Activated CD8-positive, alpha-beta memory T cell treated with anti-CD3 and anti-CD28 coated beads for 48 hours (primary cell): ENCODE measurements around the gene AIF1.

ENCODE experiments used
- DNase-seq, 3 experiments: peaks; one replicate each; pipeline ENCODE4 v3.0.0-alpha.2; 2020; ENCODE audit warnings: low read depth in 2 of 3, low spot score in 2 of 3

Gene AIF1

DNA sequence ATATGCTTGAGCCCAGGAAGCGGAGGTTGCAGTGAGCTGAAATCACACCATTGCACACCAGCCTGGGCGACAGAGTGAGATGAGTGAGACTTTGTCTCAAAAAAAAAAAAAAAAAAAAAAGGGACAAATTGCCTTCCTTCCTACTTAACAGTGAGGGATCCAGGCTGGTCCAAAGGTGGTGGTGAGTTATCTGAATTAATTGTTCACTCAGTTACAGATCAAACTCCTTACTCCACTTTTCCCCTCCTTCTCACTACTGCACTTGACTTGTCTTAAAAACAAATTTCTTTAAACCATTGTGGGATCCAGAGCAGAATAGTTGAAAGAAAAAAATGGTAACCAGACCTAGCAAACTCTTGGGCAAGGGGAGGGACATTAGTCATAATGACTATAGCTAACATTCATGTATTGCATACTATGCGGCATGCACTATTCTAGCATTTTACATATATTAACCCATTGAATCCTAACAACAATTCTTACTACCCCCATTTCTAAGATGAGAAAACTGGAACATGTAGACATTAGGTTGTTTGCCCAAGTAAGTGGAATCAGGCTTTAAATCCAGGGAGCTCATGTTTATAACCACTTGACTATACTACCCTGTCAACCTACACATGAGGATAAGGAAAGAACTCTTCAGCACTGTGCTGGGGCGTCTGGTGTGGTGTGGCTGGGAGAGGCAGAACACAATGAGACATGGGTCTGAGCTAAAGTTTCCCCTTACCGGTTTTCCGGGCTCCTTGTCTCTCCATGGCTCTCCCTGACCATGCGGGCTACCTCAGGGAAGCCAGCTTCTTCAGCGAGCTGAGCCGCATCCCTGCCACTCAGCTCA, 48.3 kb downstream of the AIF1 start:
- DNase-seq, result no peak

DNA sequence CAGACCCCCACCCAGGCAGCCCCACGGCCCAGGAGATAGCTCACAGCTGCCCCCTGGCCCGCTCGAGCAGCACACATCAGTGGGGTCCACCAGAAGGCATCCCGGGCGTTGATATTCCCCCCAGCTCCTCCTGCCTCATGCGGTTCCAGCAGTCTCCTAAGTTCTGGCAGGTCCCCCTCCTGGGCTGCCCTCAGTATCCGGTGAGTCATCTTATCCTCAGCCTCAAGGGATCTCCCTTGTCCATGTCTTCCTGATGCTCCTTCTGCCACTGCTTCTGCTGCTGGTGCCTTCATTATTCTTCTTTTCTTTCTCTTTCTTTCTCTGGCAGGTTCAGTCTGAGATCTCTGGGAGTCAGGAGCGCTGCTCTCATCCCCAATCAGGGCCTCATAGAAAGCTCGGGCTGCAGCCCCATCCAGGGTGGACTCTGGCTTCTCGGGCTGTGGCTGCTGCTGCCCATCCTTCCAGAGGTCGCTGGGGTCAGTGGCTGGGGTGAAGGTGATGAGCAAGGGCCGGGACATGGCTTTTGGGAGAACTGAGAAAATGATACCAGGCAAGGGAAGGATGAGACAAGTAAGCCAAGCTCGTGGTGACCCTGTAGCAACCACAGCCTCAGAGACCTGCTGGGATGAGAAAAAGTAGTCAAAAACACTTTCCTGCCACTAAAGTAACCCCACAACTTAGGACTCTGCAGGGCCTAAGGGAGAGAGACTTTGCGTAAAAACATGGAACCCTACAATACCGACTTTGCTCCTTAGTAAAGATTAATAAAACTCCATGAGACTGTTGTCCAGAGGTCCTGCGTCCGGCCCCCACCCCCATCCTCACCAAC, 49.1 kb downstream of the AIF1 start:
- DNase-seq, result no peak

DNA sequence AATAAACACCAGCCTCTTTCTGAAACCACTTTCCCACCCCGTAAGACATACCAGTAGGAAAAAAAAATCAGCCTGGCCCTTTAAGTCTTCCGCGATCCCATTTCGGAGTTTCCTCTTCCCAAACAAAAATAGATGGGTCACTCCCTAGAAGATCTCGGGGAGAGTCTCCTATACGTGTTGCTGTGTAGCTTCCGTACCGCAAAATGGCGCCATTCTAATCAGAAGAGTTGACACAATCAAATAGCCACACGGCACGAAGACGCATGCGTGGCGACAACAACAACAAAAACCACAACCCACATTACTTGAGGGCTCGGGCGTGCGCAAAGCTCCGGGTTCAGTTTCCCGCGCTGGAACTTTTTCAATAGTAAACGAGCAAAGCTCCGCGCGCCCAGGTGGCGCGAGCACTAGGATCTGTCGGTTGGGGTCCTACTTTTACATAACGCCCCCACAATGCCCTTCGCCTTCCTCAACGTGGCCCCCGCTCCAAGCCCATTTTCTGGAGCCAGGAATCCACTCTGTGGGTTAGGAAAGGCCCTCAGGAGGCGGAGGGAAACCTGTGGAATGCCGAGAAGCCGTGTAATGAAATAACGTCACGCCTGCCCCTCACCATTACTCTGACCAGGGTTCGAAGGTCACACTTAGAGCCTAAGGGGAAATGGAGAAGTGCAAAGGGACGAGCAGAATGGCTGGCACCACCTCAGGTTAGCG, 49.9 kb downstream of the AIF1 start, which contains the start of gene GPANK1:
TSS of gene GPANK1 (minus strand) at position 208 of the 711 bp plus-strand sequence. CDS start 519 bp downstream, outside the sequence.
- peak; percentile 58 to 76 (median 73) for DNase-seq

DNA sequence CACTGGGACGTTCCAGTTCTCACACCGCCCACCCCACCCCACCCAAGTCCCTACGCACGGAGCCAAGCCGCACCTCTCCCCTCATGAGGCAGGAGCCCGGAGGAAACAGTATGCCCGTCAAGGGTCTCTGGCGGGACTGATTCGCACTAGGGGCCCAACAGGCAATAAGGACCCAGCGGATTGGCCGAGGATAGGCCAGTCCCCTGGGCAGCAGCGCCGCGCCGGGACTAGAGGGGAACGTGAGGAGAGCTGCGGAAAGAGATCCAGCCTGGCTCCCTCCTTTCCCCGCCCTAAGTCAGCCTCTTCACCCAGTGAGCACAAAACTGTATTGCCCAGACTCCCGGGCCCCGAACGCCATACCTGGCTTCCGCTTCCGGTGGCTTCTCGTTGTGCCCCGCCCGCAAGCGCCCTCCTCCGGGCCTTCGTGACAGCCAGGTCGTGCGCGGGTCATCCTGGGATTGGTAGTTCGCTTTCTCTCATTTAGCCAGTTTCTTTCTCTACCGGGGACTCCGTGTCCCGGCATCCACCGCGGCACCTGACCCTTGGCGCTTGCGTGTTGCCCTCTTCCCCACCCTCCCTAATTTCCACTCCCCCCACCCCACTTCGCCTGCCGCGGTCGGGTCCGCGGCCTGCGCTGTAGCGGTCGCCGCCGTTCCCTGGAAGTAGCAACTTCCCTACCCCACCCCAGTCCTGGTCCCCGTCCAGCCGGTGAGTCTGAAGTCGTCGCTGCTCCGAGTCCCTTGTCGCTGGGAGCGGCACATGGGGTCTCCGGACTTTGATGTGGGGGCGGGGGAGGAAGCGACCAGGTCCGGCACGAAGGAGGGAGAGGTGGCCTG, 50.7 kb downstream of the AIF1 start, which contains the start of gene CSNK2B:
TSS of gene CSNK2B (plus strand) at position 580 of the 836 bp plus-strand sequence. CDS start 752 bp downstream, outside the sequence.
- peak; percentile 80 to 95 (median 90) for DNase-seq

DNA sequence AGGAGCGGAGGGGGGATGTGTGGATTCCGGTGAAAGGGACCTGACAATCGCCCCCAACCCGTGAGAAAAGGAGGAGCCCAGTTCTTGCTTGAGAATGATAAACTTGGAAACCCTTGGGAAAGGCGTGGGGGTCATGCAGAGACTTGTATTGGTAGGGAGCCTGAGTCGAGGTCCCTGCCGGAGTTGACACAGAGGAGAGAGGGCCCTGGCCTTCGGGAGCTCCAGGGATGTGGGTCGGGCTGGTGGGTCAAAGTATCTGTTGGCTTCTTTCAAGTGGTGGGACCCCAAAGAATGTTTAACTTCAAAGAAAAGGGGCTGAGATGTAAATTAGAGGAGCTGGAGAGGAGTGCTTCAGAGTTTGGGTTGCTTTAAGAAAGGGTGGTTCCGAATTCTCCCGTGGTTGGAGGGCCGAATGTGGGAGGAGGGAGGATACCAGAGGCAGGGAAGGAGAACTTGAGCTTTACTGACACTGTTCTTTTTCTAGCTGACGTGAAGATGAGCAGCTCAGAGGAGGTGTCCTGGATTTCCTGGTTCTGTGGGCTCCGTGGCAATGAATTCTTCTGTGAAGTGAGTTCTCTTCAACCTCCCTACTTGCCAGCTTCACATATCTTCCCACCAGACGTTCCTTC, 51.4 kb downstream of the AIF1 start:
- DNase-seq, result no peak
